ENCODE measurements around the gene VTI1A.

Gene VTI1A

GRCh38 chr10:112687647-112688046, 240.6 kb downstream of the VTI1A start:
- TF ChIP-seq, protein P1, sequence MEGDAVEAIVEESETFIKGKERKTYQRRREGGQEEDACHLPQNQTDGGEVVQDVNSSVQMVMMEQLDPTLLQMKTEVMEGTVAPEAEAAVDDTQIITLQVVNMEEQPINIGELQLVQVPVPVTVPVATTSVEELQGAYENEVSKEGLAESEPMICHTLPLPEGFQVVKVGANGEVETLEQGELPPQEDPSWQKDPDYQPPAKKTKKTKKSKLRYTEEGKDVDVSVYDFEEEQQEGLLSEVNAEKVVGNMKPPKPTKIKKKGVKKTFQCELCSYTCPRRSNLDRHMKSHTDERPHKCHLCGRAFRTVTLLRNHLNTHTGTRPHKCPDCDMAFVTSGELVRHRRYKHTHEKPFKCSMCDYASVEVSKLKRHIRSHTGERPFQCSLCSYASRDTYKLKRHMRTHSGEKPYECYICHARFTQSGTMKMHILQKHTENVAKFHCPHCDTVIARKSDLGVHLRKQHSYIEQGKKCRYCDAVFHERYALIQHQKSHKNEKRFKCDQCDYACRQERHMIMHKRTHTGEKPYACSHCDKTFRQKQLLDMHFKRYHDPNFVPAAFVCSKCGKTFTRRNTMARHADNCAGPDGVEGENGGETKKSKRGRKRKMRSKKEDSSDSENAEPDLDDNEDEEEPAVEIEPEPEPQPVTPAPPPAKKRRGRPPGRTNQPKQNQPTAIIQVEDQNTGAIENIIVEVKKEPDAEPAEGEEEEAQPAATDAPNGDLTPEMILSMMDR (IDR thresholded peaks at IDR 0.05; ENCODE audit: low read length): no peak
- TF ChIP-seq EZH2phosphoT487 (IDR thresholded peaks at IDR 0.05; ENCODE audit: low read length) (no peak), EZH2 (optimal IDR thresholded peaks at IDR 0.05; ENCODE audit: low read depth, low read length) (no peak)
- H3K27ac ChIP-seq (ENCODE audit: low read length): no peak overlapping the region
- no peaks in the 10 kb centered on the region for H3K79me2 ChIP-seq (ENCODE audit: low read length)
- no peak overlapping the region for H2AFZ ChIP-seq (ENCODE audit: low read length)
- H3K9me3 ChIP-seq (replicated peaks; ENCODE audit: insufficient read depth, low read length): no peaks in the 10 kb centered on the region
- no peak overlapping the region for H3K9ac ChIP-seq (ENCODE audit: low read length)
- H3F3A ChIP-seq (ENCODE audit: insufficient read depth, low read length): no peaks in the 10 kb centered on the region
- no peaks in the 10 kb centered on the region for H3K9me2 ChIP-seq (replicated peaks; ENCODE audit: insufficient read depth, low read length)
- H3K4me3 ChIP-seq (ENCODE audit: low read length): no peak overlapping the region
- no peak for DNase-seq
- no peaks in the 10 kb centered on the region for H3K36me3 ChIP-seq (replicated peaks; ENCODE audit: insufficient read depth, low read length)
- no peaks in the 10 kb centered on the region for H4K20me1 ChIP-seq (ENCODE audit: insufficient read depth, low read length)
- no peak overlapping the region for H3K4me2 ChIP-seq (ENCODE audit: low read depth, low read length)
- H3K4me1 ChIP-seq (ENCODE audit: low read length): no peaks in the 10 kb centered on the region
- no peaks in the 10 kb centered on the region for H3K27me3 ChIP-seq (replicated peaks; ENCODE audit: insufficient read depth, low read length)

- H3K4me1 ChIP-seq (ENCODE audit: low read length): no peaks in the 10 kb centered on the region
- TF ChIP-seq EZH2phosphoT487 (IDR thresholded peaks at IDR 0.05; ENCODE audit: low read length) (no peak), EZH2 (optimal IDR thresholded peaks at IDR 0.05; ENCODE audit: low read depth, low read length) (no peak)
- TF ChIP-seq, protein P1 (IDR thresholded peaks at IDR 0.05; ENCODE audit: low read length): no peak
- no peak for DNase-seq
These were observed 242.5 kb downstream of the VTI1A start for GRCh38 chr10:112689327-112690072.

GRCh38 chr10:112695539-112695938, 248.5 kb downstream of the VTI1A start:
- Histone ChIP-seq H3K9me3 (replicated peaks; ENCODE audit: insufficient read depth, low read length) (no peaks in the 10 kb centered on the region), H3K4me1 (ENCODE audit: low read length) (no peaks in the 10 kb centered on the region), H3K79me2 (ENCODE audit: low read length) (no peaks in the 10 kb centered on the region), H3K9me2 (replicated peaks; ENCODE audit: insufficient read depth, low read length) (no peaks in the 10 kb centered on the region), H3F3A (ENCODE audit: insufficient read depth, low read length) (no peaks in the 10 kb centered on the region), H3K27ac (ENCODE audit: low read length) (no peak overlapping the region), H3K4me2 (ENCODE audit: low read depth, low read length) (no peak overlapping the region), H4K20me1 (ENCODE audit: insufficient read depth, low read length) (no peaks in the 10 kb centered on the region), H3K36me3 (replicated peaks; ENCODE audit: insufficient read depth, low read length) (no peaks in the 10 kb centered on the region), H3K27me3 (replicated peaks; ENCODE audit: insufficient read depth, low read length) (no peaks in the 10 kb centered on the region), H2AFZ (ENCODE audit: low read length) (no peak overlapping the region), H3K4me3 (ENCODE audit: low read length) (no peak overlapping the region), H3K9ac (ENCODE audit: low read length) (no peak overlapping the region)
- DNase-seq: no peak
- TF ChIP-seq, protein P1 (IDR thresholded peaks at IDR 0.05; ENCODE audit: low read length): no peak
- TF ChIP-seq EZH2 (optimal IDR thresholded peaks at IDR 0.05; ENCODE audit: low read depth, low read length) (no peak), EZH2phosphoT487 (IDR thresholded peaks at IDR 0.05; ENCODE audit: low read length) (no peak)

More at GRCh38 chr10:112689327-112690072, 242.5 kb downstream of the VTI1A start:
- Histone ChIP-seq H3K27me3 (replicated peaks; ENCODE audit: insufficient read depth, low read length) (no peaks in the 10 kb centered on the region), H3K27ac (ENCODE audit: low read length) (no peak overlapping the region), H2AFZ (ENCODE audit: low read length) (no peak overlapping the region), H3F3A (ENCODE audit: insufficient read depth, low read length) (no peaks in the 10 kb centered on the region), H3K9me2 (replicated peaks; ENCODE audit: insufficient read depth, low read length) (no peaks in the 10 kb centered on the region), H3K9ac (ENCODE audit: low read length) (no peak overlapping the region), H3K4me3 (ENCODE audit: low read length) (no peak overlapping the region), H4K20me1 (ENCODE audit: insufficient read depth, low read length) (no peaks in the 10 kb centered on the region), H3K36me3 (replicated peaks; ENCODE audit: insufficient read depth, low read length) (no peaks in the 10 kb centered on the region), H3K9me3 (replicated peaks; ENCODE audit: insufficient read depth, low read length) (no peaks in the 10 kb centered on the region), H3K4me2 (ENCODE audit: low read depth, low read length) (no peak overlapping the region), H3K79me2 (ENCODE audit: low read length) (no peaks in the 10 kb centered on the region)
